HEK293T (cell line): Measurements from ENCODE around the gene ARL5A.

ENCODE experiments used
- CTCF ChIA-PET: fragments of 350-600 bp; formaldehyde crosslinking; extraction: SDS; loops from one replicate; lab custom pipeline; 2021; ENCODE audit warnings: antibody characterized with exemption, inconsistent platforms; lab: Yijun Ruan, JAX
- POLR2A ChIA-PET: fragments of 350-600 bp; formaldehyde crosslinking; extraction: SDS; loops from one replicate; lab custom pipeline; 2020; ENCODE audit warnings: antibody characterized with exemption, inconsistent platforms; lab: Yijun Ruan, JAX
- DNase-seq: peaks from one replicate; pipeline ENCODE4 v3.0.0; 2012; ENCODE audit warnings: mixed read lengths; ENCODE audit errors: extremely low spot score
- ARNT ChIP-seq: fragments of 450-650 bp; IDR thresholded peaks from 2 replicates; pipeline ENCODE4 v1.6.1; 2017; ENCODE audit warnings: mild to moderate bottlenecking
- BHLHE40 ChIP-seq: fragments of 450-650 bp; IDR thresholded peaks from 2 replicates; pipeline ENCODE4 v1.6.1; 2016; ENCODE audit warnings: mild to moderate bottlenecking, moderate library complexity, borderline replicate concordance
- CTBP1 ChIP-seq: fragments of 450-650 bp; IDR thresholded peaks from 2 replicates; pipeline ENCODE4 v1.6.1; 2016; ENCODE audit warnings: borderline replicate concordance
- ELF4 ChIP-seq: fragments of 450-650 bp; IDR thresholded peaks from 2 replicates; pipeline ENCODE4 v1.6.1; 2017; ENCODE audit warnings: antibody characterized with exemption
- FOXA1 ChIP-seq: fragments of 450-650 bp; IDR thresholded peaks from 2 replicates; pipeline ENCODE4 v1.6.1; 2016; ENCODE audit warnings: mild to moderate bottlenecking
- FOXK2 ChIP-seq: fragments of 450-650 bp; IDR thresholded peaks from 2 replicates; pipeline ENCODE4 v1.6.1; 2016; ENCODE audit warnings: mild to moderate bottlenecking
- FOXM1 ChIP-seq: fragments of 450-650 bp; IDR thresholded peaks from 2 replicates; pipeline ENCODE4 v1.6.1; 2017; ENCODE audit warnings: mild to moderate bottlenecking, borderline replicate concordance
- HDGF ChIP-seq: fragments of 450-650 bp; IDR thresholded peaks from 2 replicates; pipeline ENCODE4 v1.6.1; 2017; ENCODE audit warnings: antibody characterized with exemption, borderline replicate concordance
- L3MBTL2 ChIP-seq: fragments of 450-650 bp; conservative IDR thresholded peaks from 2 replicates; pipeline ENCODE4 v1.6.1; 2016; ENCODE audit warnings: mild to moderate bottlenecking
- LEF1 ChIP-seq: fragments of 450-650 bp; IDR thresholded peaks from 2 replicates; pipeline ENCODE4 v1.6.1; 2017; ENCODE audit warnings: mild to moderate bottlenecking, borderline replicate concordance
- NFRKB ChIP-seq: fragments of 450-650 bp; IDR thresholded peaks from 2 replicates; pipeline ENCODE4 v1.6.1; 2016; ENCODE audit warnings: mild to moderate bottlenecking, moderate library complexity
- SP1 ChIP-seq: fragments of 450-650 bp; IDR thresholded peaks from 2 replicates; pipeline ENCODE4 v1.6.1; 2017
- SUZ12 ChIP-seq: fragments of 450-650 bp; IDR thresholded peaks from 2 replicates; pipeline ENCODE4 v1.6.1; 2016; ENCODE audit warnings: mild to moderate bottlenecking
- TARDBP ChIP-seq: fragments of 450-650 bp; IDR thresholded peaks from 2 replicates; pipeline ENCODE4 v1.6.1; 2016
- ZNF384 ChIP-seq: fragments of 450-650 bp; IDR thresholded peaks from 2 replicates; pipeline ENCODE4 v1.6.1; 2016
- TF ChIP-seq, protein P1 (sequence below): fragments of 450-650 bp; IDR thresholded peaks from 2 replicates; pipeline ENCODE4 v1.6.1; 2016

Gene ARL5A

DNA sequence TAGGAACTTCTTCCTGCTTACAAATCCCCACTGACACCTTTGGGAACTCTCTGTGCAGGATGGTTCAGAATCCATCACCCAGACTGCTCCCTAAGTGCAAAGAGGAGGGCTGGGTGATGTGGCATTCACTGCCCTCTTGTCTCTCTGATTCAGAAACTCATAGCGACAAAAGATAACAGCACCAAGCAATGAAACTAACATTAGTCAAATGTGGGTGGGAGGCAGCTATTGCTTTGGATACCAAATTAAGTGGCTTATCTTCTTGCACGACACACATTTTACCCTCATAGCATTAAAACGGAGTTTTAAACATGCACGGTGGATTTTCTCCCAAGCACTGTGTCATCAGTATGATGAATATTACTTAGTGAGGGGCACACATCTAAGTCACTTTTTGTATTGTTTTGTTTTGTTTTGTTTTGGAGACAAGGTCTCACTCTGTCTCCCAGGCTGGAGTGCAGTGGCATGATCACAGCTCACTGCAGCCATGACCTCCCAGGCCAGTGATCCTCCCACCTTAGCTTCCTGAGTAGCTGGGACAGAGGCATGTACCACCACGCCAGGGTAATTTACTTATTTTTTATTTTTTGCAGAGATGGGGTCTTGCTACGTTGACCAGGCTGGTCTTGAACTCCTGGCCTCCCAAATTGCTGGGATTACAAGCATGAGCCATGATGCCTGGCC, 53.0 kb downstream of the ARL5A start:
- ChIA-PET POLR2A (no interaction called here), CTCF (no interaction called here)
- TF ChIP-seq ARNT (no peak), SUZ12 (no peak), SP1 (no peak), FOXA1 (no peak), L3MBTL2 (no peak), CTBP1 (no peak), ELF4 (no peak), BHLHE40 (no peak), FOXM1 (no peak), LEF1 (no peak), TARDBP (no peak), HDGF (no peak)
- DNase-seq, result no peak

DNA sequence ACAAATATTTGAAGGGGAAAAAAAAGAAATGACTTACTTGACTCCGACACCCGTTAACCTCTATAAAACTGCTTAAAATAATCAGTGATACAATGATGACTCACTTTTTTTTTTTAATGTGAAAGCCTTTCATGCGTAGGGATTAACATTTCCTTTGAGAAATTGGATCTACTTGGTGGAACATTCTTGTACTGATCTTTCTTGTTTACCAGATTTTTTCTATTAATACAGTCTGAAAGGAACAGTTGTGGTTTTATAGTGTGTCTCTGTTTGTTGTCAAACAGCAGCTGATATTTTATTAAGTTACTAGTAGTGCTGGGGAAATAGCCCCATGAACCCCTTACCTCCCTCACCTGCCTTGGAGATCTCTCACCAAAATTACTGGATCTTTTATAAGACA, 53.7 kb downstream of the ARL5A start:
- POLR2A ChIA-PET, result no interaction called here
- no peak for TF ChIP-seq ELF4
- TF ChIP-seq ZNF384, result no peak
- TF ChIP-seq FOXM1, result no peak
- no peak for TF ChIP-seq FOXA1
- no peak for TF ChIP-seq ARNT
- TF ChIP-seq HDGF, result no peak
- no peak for TF ChIP-seq L3MBTL2
- TF ChIP-seq CTBP1, result no peak
- TF ChIP-seq, protein P1, sequence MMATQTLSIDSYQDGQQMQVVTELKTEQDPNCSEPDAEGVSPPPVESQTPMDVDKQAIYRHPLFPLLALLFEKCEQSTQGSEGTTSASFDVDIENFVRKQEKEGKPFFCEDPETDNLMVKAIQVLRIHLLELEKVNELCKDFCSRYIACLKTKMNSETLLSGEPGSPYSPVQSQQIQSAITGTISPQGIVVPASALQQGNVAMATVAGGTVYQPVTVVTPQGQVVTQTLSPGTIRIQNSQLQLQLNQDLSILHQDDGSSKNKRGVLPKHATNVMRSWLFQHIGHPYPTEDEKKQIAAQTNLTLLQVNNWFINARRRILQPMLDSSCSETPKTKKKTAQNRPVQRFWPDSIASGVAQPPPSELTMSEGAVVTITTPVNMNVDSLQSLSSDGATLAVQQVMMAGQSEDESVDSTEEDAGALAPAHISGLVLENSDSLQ, result no peak
- no peak for TF ChIP-seq SUZ12
- no peak for TF ChIP-seq LEF1
- TF ChIP-seq BHLHE40, result no peak
- no peak for TF ChIP-seq NFRKB
- TF ChIP-seq FOXK2, result no peak
- no peak for TF ChIP-seq TARDBP
- no peak for TF ChIP-seq SP1
- CTCF ChIA-PET, result no interaction called here
- DNase-seq, result no peak

DNA sequence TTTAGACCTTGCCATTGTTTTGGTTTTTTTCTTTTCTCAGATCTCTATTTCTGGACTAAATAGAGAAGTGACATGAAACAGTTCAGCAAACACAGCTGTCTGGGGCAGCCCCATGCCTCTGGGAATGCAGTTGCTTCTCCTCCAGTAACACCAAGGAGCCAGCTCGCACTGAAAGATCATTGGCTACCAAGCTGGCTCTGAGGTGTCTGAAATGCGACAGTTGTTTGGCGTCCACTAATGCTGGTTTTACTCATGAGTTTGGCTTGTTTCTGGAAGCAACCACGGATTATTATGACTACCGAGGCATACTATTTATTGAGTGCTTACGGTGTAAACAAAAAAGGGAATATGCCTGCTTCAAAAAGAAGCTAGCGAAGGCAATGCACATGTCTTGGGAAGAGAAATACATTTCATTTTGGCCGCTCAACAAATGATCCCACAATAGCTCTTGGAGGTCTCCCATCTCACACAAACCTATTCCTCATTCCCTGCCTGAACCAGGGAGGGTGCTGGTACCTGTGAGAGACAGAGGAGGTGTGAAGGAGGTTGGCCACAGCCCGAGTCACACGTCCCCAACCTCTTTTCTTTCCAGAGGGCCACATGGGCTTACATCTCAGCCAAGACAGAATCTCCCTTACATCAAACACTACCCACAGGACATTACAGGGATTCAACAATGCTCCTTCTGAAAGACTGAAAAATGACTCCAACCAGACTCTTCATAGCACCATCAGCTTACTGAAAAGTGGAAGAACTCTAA, 56.4 kb downstream of the ARL5A start:
- ChIA-PET POLR2A (no interaction called here), CTCF (interaction anchor here (0.7 kb wide), 1 partner anchor 405 kb away, joined by 3 read pairs; no protein-coding TSS in a partner anchor)
- no peak for TF ChIP-seq CTBP1
- TF ChIP-seq NFRKB, result no peak
- TF ChIP-seq FOXA1, result no peak
- no peak for TF ChIP-seq LEF1
- TF ChIP-seq TARDBP, result no peak
- TF ChIP-seq, protein P1, result no peak
- no peak for TF ChIP-seq ARNT
- TF ChIP-seq SUZ12, result no peak
- no peak for TF ChIP-seq FOXK2
- TF ChIP-seq ELF4, result no peak
- TF ChIP-seq HDGF, result no peak
- TF ChIP-seq FOXM1, result no peak
- TF ChIP-seq SP1, result no peak
- TF ChIP-seq L3MBTL2, result no peak
- TF ChIP-seq ZNF384, result no peak
- TF ChIP-seq BHLHE40, result no peak
- no peak for DNase-seq

DNA sequence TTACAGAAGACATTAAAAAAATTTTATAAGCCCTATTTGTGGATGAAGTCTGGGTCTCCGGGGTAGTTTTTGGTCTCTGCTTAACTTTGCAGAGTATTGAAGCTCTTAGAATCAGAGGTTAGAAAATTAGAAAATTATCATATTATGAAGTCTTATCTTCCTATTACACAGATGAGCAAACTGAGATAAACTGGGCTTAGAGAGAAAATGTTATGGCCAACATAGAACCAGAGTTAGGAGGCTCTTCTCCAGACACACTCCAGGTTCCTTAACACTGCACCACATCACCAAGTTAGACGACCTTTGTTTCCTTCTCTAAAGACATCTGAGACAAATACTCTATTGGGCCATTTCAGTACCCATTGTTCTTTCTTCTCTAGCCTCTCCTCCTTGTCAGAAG, 57.2 kb downstream of the ARL5A start:
- POLR2A ChIA-PET, result no interaction called here
- no peak for TF ChIP-seq HDGF
- TF ChIP-seq ELF4, result no peak
- DNase-seq, result no peak
- CTCF ChIA-PET, result interaction anchor here (0.6 kb wide), 1 partner anchor 87 kb away, joined by 3 read pairs; no protein-coding TSS in a partner anchor

DNA sequence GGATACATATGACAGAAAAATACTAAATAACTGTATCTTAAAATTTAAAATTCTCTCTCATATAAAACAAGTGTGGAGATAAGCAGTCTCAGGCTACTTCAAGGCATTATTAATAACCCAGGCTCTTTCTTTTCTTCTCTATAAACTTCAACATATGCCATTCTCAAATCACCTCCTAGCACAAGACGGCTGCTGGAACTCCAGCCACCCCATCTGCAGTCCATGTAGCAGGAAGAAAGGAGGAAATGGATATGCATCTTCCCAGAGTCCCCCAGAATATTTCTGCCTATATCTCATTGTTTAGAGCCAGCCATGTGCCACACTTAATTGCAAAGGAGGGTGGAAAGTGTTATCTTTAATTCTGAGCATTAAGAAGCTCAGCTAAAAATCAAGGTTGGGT, 58.6 kb downstream of the ARL5A start:
- POLR2A ChIA-PET, result no interaction called here
- no peak for DNase-seq
- TF ChIP-seq ELF4 (no peak), FOXA1 (no peak), SP1 (no peak), L3MBTL2 (no peak), SUZ12 (no peak), NFRKB (no peak), TARDBP (no peak), FOXM1 (no peak), CTBP1 (no peak), ARNT (no peak), BHLHE40 (no peak), HDGF (no peak)
- TF ChIP-seq, protein P1, result no peak
- CTCF ChIA-PET, result no interaction called here
